Adrenal gland (tissue), 5 donors: Measurements from ENCODE around the gene ABHD16B.
"Not testable (repeated sequence)": the region's sequence is repeated elsewhere in the genome, so short reads cannot be mapped to it uniquely, and the experiment has no call there.

ENCODE experiments used
- CTCF ChIP-seq, 6 experiments: fragments of 450-650 bp in 4 of 6; fragments of 200-600 bp in 2 of 6; sonication (generic) in 1 of 6; IDR thresholded peaks; 1 replicate in 5 of 6; 2 replicates in 1 of 6; pipeline versions ENCODE4 v1.5.1 to v1.8.0; 2016 to 2021; ENCODE audit warnings: antibody characterized with exemption in 6 of 6, mild to moderate bottlenecking in 2 of 6, moderate library complexity in 1 of 6
- POLR2A ChIP-seq, 2 donors: fragments of 450-650 bp; IDR thresholded peaks; one replicate each; pipeline ENCODE4 v1.6.1; 2017; ENCODE audit warnings: antibody characterized with exemption in 2 of 2, mild to moderate bottlenecking in 2 of 2, moderate library complexity in 1 of 2
- donor health status: DM: no; HTN: no; CAD: no.

GRCh38 chr20:63867042-63867441 is 5.7 kb downstream of the ABHD16B start:
- TF ChIP-seq CTCF, POLR2A (IDR thresholded peaks at IDR 0.05): not testable (repeated sequence)
